ENCODE results near the gene GPER1.

The GPER1 gene

DNA sequence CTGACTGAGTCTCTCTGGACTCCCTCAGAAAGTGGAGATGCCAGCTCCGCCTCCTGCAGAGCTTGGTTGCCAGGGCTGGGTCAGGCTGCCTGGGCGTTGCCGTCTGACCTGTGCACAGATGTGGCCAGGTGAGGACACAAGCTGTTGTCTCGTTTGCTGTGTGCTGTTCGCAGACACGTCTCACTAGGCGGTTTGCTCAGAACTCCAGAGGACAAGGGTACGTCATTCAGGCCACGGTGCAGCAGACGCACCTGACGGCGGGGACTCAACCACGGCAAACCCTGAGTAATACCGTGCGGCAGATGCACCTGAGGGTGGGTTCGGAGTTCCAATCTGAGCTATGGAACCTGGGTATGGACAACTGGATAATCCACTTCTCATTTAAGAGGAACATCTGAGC is 11.7 kb downstream of the GPER1 start:
- TF ChIP-seq, protein P1, sequence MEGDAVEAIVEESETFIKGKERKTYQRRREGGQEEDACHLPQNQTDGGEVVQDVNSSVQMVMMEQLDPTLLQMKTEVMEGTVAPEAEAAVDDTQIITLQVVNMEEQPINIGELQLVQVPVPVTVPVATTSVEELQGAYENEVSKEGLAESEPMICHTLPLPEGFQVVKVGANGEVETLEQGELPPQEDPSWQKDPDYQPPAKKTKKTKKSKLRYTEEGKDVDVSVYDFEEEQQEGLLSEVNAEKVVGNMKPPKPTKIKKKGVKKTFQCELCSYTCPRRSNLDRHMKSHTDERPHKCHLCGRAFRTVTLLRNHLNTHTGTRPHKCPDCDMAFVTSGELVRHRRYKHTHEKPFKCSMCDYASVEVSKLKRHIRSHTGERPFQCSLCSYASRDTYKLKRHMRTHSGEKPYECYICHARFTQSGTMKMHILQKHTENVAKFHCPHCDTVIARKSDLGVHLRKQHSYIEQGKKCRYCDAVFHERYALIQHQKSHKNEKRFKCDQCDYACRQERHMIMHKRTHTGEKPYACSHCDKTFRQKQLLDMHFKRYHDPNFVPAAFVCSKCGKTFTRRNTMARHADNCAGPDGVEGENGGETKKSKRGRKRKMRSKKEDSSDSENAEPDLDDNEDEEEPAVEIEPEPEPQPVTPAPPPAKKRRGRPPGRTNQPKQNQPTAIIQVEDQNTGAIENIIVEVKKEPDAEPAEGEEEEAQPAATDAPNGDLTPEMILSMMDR (IDR thresholded peaks at IDR 0.05; ENCODE audit: low read depth, low read length): no peak
- DNase-seq (ENCODE audit: low read depth, low spot score): no peak

DNA sequence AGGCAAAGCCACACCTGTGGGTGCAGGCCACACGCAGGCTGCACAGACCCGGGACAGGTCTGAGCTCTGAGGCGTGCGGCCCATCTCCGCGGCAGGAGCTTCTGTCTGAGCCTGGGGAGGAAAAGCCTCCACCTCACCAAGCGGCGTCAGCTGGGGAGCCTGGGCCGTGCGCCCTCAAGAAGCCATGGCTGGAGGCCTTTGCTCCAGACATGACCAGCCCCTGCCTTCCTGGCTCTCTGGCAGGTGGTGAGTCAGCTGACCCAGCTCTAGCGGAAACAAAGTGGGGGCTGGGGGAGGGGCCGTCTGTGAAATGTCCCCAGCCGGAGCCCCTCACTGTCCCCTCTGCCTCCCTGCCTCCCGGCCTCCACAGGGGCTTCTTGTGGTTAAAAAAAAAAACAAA is 12.5 kb downstream of the GPER1 start:
- no peak overlapping the region for H3K4me3 ChIP-seq (ENCODE audit: low read depth, low read length)
- TF ChIP-seq, protein P1 (IDR thresholded peaks at IDR 0.05; ENCODE audit: low read depth, low read length): no peak
- DNase-seq (ENCODE audit: low read depth, low spot score): no peak
- in situ Hi-C loops (cut with HindIII; ENCODE audit: low sequenced_read_pairs): no loop called here

More for the DNA sequence above, 11.7 kb downstream of the GPER1 start:
- in situ Hi-C loops (cut with HindIII; ENCODE audit: low sequenced_read_pairs): no loop called here
- no peak overlapping the region for H3K4me3 ChIP-seq (ENCODE audit: low read depth, low read length)

DNA sequence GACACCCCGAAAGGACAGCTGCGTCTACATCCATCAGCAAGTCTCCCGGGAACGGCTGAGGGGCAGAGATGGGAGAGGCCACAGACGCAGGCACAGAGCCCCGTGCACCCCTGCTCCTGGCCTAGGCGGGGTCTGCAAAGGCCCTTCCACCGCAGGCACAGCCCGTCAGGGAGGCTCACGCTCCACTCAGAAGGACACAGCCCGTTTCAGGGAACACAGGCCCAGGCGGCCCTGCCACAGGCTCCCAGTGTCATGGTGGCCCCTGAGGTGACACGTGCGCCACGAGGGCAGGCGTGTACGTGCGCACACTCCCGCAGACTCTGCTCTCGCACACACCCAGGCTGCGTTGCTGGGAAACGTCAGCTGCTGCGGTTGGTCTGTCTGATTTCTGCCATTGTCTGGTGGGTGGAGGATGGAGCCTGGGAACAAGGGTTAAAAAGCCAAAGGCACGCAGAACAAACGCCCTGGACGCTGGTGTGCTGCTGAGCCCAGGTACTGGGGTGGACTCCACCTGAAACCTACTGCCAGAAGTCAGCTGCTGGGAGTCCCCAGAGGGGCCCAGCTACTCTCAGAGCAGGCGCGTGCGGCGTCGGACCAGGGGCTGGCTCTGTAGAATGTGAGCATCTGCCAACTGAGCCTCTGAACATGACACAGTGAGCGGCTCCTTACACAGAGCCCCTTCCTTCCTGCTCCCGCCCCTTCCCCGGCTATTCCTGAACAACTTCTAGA is 13.1 kb downstream of the GPER1 start:
- DNase-seq (ENCODE audit: low read depth, low spot score): no peak
- in situ Hi-C loops (cut with HindIII; ENCODE audit: low sequenced_read_pairs): no loop called here
- H3K4me3 ChIP-seq (ENCODE audit: low read depth, low read length): no peak overlapping the region
- TF ChIP-seq, protein P1 (IDR thresholded peaks at IDR 0.05; ENCODE audit: low read depth, low read length): no peak

DNA sequence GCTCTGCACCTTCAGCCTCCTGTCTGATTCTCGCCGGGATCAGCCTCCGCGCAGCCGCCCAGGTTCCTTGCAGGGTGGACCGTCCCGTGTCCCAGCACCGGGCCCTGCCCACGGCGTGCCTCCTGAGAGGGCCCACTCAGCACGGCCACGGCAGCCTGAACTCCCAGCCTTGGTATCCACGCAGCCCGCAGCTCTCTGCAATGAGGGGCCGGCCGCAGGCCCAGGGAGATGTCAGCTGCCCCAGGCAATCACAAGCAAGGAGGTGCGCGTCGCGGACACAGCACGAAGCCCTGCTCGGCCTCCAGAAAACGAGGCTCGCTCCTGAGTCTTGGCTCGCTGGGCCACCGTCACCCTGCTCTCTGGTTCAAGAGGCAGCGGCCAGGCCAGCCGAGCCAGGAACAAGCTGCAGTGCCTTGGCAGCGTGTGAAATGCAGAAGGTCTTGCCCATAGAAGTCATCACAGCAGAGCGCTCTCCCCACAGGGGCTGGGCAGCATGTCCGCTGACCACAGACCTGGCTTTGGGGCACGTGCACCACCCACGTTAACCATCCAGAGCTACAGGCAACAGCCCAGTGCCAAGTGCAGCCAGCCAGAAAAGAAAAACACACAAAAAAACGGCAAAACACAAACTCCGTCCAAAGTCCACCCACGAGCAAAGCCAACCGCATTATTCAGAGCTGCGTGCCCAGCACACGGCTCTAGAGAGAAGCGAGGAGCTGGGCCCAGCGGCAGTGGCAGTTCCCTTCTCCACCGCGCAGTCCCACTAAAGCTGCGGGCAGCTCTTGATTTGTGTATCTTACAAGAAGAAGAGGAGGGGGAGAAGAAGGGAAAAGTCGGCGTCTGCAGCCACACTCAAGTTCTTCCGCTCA is 13.9 kb downstream of the GPER1 start:
- no peak for DNase-seq (ENCODE audit: low read depth, low spot score)
- no peak overlapping the region for H3K4me3 ChIP-seq (ENCODE audit: low read depth, low read length)
- in situ Hi-C loops (cut with HindIII; ENCODE audit: low sequenced_read_pairs): no loop called here
- TF ChIP-seq, protein P1 (IDR thresholded peaks at IDR 0.05; ENCODE audit: low read depth, low read length): no peak

DNA sequence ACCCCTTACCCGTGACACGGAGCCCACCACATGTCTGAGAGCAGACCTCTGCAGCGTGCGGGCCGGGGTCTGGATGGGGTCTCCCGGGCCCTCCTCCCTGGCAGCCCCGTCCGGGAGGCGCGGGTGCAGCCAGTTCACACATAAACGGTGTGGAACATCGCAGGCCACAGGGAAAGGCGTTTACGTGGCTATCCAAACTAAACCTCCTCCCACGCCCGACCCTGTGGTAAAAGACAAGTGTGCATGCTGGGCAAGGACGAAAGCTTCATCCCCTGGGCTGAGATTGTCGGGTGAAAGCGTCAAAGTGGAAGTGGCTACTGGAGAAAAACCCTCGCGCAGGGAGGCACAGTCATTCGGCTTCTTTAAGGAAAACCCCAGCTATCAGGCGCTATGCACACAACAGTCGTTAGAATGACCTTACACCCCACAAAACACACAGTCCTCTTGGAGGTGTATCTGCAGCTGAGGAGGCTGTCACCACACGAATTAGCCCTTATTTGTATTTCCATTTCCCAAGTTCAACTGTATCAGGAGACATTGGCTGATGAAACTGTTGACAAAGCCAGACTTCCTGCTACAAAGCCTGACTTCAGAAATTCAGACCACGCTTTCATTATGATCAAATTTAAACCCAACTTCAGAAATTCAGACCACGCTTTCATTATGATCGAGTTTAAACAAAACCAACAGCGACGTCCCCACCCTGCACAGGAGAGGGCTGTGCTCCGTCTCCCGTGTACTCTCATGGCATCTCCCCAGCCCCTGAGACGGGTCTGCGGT is 15.3 kb downstream of the GPER1 start:
- H3K4me3 ChIP-seq (ENCODE audit: low read depth, low read length): no peak overlapping the region
- in situ Hi-C loops (cut with HindIII; ENCODE audit: low sequenced_read_pairs): no loop called here
- DNase-seq (ENCODE audit: low read depth, low spot score): no peak

More for the DNA sequence above, 15.3 kb downstream of the GPER1 start:
- TF ChIP-seq, protein P1 (IDR thresholded peaks at IDR 0.05; ENCODE audit: low read depth, low read length): no peak
